Kidney (tissue), 14 donors: ENCODE data around the gene EEF2KMT. TPM values are rescaled to one million over a fixed set of nuclear protein-coding genes. Genes with fewer than 3 reads are reported as not detected.

ENCODE experiments used
- DNase-seq, 5 donors: peaks; one replicate each; pipeline ENCODE4 v3.0.0-alpha.2; 2013 to 2020
- FAIRE-seq: peaks from 2 replicates; lab custom pipeline; 2012; peaks lifted over from hg19 to GRCh38; lab: Jason Lieb, UNC
- H3K27ac ChIP-seq, 2 donors: one replicate each; pipeline ENCODE4 v1.7.0; 2013; ENCODE audit warnings: low read depth in 2 of 2, low read length in 2 of 2, inconsistent platforms in 1 of 2
- H3K27me3 ChIP-seq: one replicate; pipeline ENCODE4 v1.7.1; 2013; ENCODE audit warnings: low read length, inconsistent platforms; ENCODE audit not compliant: control insufficient read depth, insufficient read depth
- H3K36me3 ChIP-seq, 3 donors: one replicate each; pipeline versions ENCODE4 v1.7.0 to v1.7.1; 2013; ENCODE audit warnings: low read length in 3 of 3, control low read depth in 1 of 3, inconsistent platforms in 1 of 3; ENCODE audit not compliant: insufficient read depth in 3 of 3, control insufficient read depth in 2 of 3
- H3K4me1 ChIP-seq, 3 donors: one replicate each; pipeline versions ENCODE4 v1.7.0 to v1.7.1; 2013; ENCODE audit warnings: low read length in 3 of 3, inconsistent platforms in 1 of 3, low read depth in 1 of 3; ENCODE audit not compliant: control insufficient read depth in 2 of 3, insufficient read depth in 2 of 3
- H3K4me3 ChIP-seq, 3 donors: one replicate each; pipeline versions ENCODE4 v1.7.0 to v1.8.1; 2013; ENCODE audit warnings: low read length in 3 of 3, control low read depth in 1 of 3, inconsistent platforms in 1 of 3
- H3K9ac ChIP-seq, 3 donors: one replicate each; pipeline versions ENCODE4 v1.7.0 to v1.7.1; 2013; ENCODE audit warnings: low read length in 3 of 3, control low read depth in 1 of 3, inconsistent platforms in 1 of 3
- H3K9me3 ChIP-seq, 3 donors: one replicate each; pipeline versions ENCODE4 v1.7.0 to v1.7.1; 2013; ENCODE audit warnings: low read length in 3 of 3, control low read depth in 1 of 3, inconsistent platforms in 1 of 3; ENCODE audit not compliant: control insufficient read depth in 2 of 3, insufficient read depth in 1 of 3
- CTCF ChIP-seq: IDR thresholded peaks from 3 replicates; pipeline ENCODE4 v1.5.1; 2012; ENCODE audit warnings: mild to moderate bottlenecking, moderate library complexity, borderline replicate concordance; ENCODE audit not compliant: insufficient read depth; ENCODE audit errors: extremely low read depth
- intact Hi-C: fragments of 100-400 bp; cut with DNase I; formaldehyde crosslinking; loops from one replicate; pipeline ENCODE4 v1.11.1; 2022
- polyA plus RNA-seq: library from polyadenylated mRNA; stranded (reverse); fragments of 350-450 nt; fragmentation: Illumina TruSeq; extraction: RNeasy Lipid Tissue Mini Kit (QIAGEN cat#74804); gene quantifications from one replicate; pipeline ENCODE4 v1.2.3, GENCODE V29; 2014; ENCODE audit warnings: low read depth, low replicate concordance; ENCODE audit not compliant: insufficient read depth
- total RNA-seq: library from RNA; stranded (reverse); fragmentation: NEBNext Ultra II Directional; extraction: Animal tissue kit (Norgen Biotek cat#: 25700); gene quantifications from one replicate; pipeline ENCODE4 v1.2.1, GENCODE V29; 2021
- donor health status: control.
- donor health status: control.
- donor health status: control.
- donor health status: control.
- donor health status: control.
- donor health status: DM: yes; HTN: yes; CAD: no.
- donor health status: Normal renal cell carcinoma (clear cell type).

EEF2KMT gene
- total and polyA plus RNA-seq, 2 donors from 2014 or later: 11.1 to 12.8 TPM

GRCh38 chr16:5073279-5073629, 24.3 kb downstream of the EEF2KMT start:
- intact Hi-C loops: no loop called here
- Histone ChIP-seq H3K4me1 (peaks cover 0 to 9% (median 6%) of the 10 kb centered on the region in 3 donors), H3K27ac (no peak overlapping the region), H3K4me3 (no peak overlapping the region), H3K36me3 (peaks cover 0 to 15% (median 8%) of the 10 kb centered on the region in 3 donors), H3K9me3 (no peaks in the 10 kb centered on the region), H3K27me3 (no peaks in the 10 kb centered on the region), H3K9ac (no peak overlapping the region)
- no peak for FAIRE-seq
- no peak for DNase-seq
- TF ChIP-seq CTCF: no peak

- TF ChIP-seq CTCF: no peak
- no peak for FAIRE-seq
- DNase-seq: peak in 1 of 5 donors; percentile 15
- H3K9ac ChIP-seq: peak overlapping the region; percentile 58 to 67 (median 65)
- peaks cover 0 to 15% (median 8%) of the 10 kb centered on the region in 3 donors for H3K36me3 ChIP-seq
- peak overlapping the region in 1 of 2 donors; percentile 1 for H3K27ac ChIP-seq
- no peaks in the 10 kb centered on the region for H3K9me3 ChIP-seq
- H3K4me3 ChIP-seq: peak overlapping the region; percentile 77 to 91 (median 82)
- intact Hi-C loops: no loop called here
- no peaks in the 10 kb centered on the region for H3K27me3 ChIP-seq
- peaks cover 0 to 9% (median 6%) of the 10 kb centered on the region in 3 donors for H3K4me1 ChIP-seq
Measured at GRCh38 chr16:5072334-5073278, 25.0 kb downstream of the EEF2KMT start.

- no peak for FAIRE-seq
- intact Hi-C loops: no loop called here
- H3K27ac ChIP-seq: peak within 1 kb of the TSS; percentile 60 to 62
- H3K9me3 ChIP-seq: no peaks in the 10 kb centered on the region
- DNase-seq: peak; percentile 91 to 97 (median 95)
- H3K4me3 ChIP-seq: peak within 1 kb of the TSS; percentile 77 to 91 (median 82)
- peak within 1 kb of the TSS; percentile 58 to 67 (median 65) for H3K9ac ChIP-seq
- H3K36me3 ChIP-seq: peaks cover 0 to 15% (median 8%) of the 10 kb centered on the region in 3 donors
- TF ChIP-seq CTCF: no peak
- H3K4me1 ChIP-seq: peaks cover 0 to 9% (median 6%) of the 10 kb centered on the region in 3 donors
- H3K27me3 ChIP-seq: no peaks in the 10 kb centered on the region
Measured at GRCh38 chr16:5071681-5072333, 25.8 kb downstream of the EEF2KMT start, which contains the start of gene ALG1. Gene ALG1 (plus strand): TSS chr16:5071843. CDS start chr16:5071850, 7 bp downstream.
